BJ (cell line): ENCODE results near the gene ADAMTS7. TPM values are rescaled to one million over a fixed set of nuclear protein-coding genes. Genes with fewer than 3 reads are reported as not detected.
"Not testable (repeated sequence)": the region's sequence is repeated elsewhere in the genome, so short reads cannot be mapped to it uniquely, and the experiment has no call there.

ENCODE experiments used
- CTCF ChIA-PET: fragments of 350-600 bp; formaldehyde crosslinking; extraction: SDS; loops from one replicate; lab custom pipeline; 2021; ENCODE audit warnings: antibody characterized with exemption, inconsistent platforms; lab: Yijun Ruan, JAX
- POLR2A ChIA-PET: fragments of 300-600 bp; sonication (Branson Sonifier 250); formaldehyde crosslinking; extraction: SDS; loops from one replicate; lab custom pipeline; 2021; ENCODE audit warnings: antibody characterized with exemption; lab: Charles Lee
- DNase-seq: peaks from one replicate; pipeline ENCODE4 v3.0.0-alpha.2; 2011; ENCODE audit warnings: low read depth
- H3K27me3 ChIP-seq: 2 replicates; pipeline ENCODE4 v1.6.0; 2011; ENCODE audit warnings: low read length; ENCODE audit not compliant: control insufficient read depth, insufficient read depth
- H3K36me3 ChIP-seq: 2 replicates; pipeline ENCODE4 v1.5.1; 2011; ENCODE audit warnings: low read length; ENCODE audit not compliant: control insufficient read depth, insufficient read depth
- H3K4me3 ChIP-seq: 2 replicates; pipeline ENCODE4 v1.5.1; 2011; ENCODE audit warnings: low read depth, mild to moderate bottlenecking, control low read depth, low read length
- polyA plus RNA-seq: library from polyadenylated mRNA; depleted of rRNA; stranded (reverse); fragments of >200 nt; gene quantifications from 2 replicates; pipeline ENCODE4 v1.2.3, GENCODE V29; 2011
- TF ChIP-seq, protein P1 (sequence below): IDR thresholded peaks from 2 replicates; pipeline ENCODE4 v1.5.1; 2011; ENCODE audit warnings: low read depth, mild to moderate bottlenecking, control low read depth, inconsistent platforms, low read length, moderate library complexity; ENCODE audit not compliant: insufficient read depth

Gene ADAMTS7
- polyA plus RNA-seq, 1 experiment = 9.6 TPM

DNA sequence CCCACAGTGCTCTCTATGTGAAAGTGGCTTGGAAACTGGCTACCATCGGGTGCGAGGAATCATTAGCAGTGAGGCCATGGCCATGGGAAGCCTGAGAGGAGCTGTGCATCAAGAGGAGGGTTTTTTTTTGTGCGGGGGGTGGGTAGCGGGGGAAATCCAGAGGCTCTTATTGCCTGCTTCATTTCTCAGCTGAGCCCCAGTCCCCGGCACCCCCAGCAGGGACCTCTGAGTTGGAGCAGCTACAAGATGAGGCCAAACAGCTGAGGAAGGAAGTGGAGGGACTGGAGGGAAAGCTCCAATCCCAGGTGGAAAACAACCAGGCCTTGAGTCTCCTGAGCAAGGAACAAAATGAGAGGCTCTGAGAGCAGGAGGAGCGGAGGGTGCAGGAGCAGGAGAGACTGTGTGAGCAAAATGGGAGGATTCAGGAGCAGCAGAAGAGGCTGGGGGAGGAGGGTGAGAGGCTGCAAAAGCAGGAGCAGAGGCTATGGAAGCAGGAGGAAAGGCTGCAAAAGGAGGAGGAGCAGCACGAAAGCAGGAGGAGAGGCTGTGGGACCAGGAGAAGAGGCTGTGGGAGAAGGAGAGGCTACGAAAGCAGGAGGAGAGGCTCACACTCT lies 76.7 kb downstream of the ADAMTS7 start:
- peaks cover 5% of the 10 kb centered on the region; the same call in 1 of the 2 replicates for H3K27me3 ChIP-seq
- TF ChIP-seq, protein P1, sequence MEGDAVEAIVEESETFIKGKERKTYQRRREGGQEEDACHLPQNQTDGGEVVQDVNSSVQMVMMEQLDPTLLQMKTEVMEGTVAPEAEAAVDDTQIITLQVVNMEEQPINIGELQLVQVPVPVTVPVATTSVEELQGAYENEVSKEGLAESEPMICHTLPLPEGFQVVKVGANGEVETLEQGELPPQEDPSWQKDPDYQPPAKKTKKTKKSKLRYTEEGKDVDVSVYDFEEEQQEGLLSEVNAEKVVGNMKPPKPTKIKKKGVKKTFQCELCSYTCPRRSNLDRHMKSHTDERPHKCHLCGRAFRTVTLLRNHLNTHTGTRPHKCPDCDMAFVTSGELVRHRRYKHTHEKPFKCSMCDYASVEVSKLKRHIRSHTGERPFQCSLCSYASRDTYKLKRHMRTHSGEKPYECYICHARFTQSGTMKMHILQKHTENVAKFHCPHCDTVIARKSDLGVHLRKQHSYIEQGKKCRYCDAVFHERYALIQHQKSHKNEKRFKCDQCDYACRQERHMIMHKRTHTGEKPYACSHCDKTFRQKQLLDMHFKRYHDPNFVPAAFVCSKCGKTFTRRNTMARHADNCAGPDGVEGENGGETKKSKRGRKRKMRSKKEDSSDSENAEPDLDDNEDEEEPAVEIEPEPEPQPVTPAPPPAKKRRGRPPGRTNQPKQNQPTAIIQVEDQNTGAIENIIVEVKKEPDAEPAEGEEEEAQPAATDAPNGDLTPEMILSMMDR = no peak
- no peaks in the 10 kb centered on the region for H3K36me3 ChIP-seq
- ChIA-PET POLR2A (no interaction called here), CTCF (interaction anchor here (0.6 to 1.2 kb wide), 3 partner anchors 16 to 1126 kb away, joined by 3 to 4 read pairs (median 3); no protein-coding TSS in a partner anchor)
- DNase-seq = no peak
- no peak overlapping the region for H3K4me3 ChIP-seq

DNA sequence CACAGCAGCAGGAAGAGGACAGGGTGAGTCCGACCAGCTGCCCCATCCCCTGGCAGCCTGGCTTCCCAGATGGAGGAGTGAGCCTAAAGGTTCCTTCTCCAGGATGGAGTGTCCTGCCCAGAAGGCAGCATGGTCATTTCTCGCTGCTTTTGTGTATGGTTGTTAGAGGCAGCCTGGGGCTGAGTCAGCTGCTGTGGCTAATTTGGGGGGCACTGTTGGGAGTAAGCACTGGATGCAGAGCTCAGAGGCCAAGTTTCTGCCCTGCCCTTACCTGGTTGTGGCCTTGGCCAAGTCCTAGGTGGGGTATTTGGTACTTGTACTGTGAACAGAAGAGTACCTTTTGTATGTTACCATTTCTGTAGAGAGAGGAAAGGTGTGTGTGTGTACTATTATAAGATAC lies 78.6 kb downstream of the ADAMTS7 start:
- CTCF ChIA-PET = no interaction called here
- TF ChIP-seq, protein P1 = no peak
- no peak overlapping the region for H3K4me3 ChIP-seq
- DNase-seq = no peak
- POLR2A ChIA-PET = no interaction called here
- no peaks in the 10 kb centered on the region for H3K36me3 ChIP-seq
- peaks cover 5% of the 10 kb centered on the region; the same call in 1 of the 2 replicates for H3K27me3 ChIP-seq

DNA sequence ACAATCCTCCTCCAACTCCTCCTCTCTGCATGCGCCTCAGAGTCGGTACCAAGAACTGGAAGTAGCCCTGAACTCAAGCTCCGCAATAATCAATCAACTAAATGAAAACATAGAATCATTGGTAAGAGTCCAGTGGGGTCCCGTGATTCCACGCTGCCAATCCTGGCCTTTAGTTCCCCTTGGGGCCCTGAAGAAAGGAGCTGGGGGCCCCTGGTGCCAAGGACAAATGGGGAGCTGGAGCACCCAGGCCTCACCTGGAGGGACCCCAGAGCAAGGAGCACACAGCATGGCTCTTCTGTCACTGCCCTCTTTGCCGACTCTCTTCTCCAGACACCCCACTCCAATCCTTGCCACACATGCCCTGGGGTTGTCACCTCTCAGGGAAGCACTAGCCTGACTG lies 80.3 kb downstream of the ADAMTS7 start:
- POLR2A ChIA-PET = no interaction called here
- H3K36me3 ChIP-seq = no peaks in the 10 kb centered on the region
- peaks cover 5% of the 10 kb centered on the region; the same call in 1 of the 2 replicates for H3K27me3 ChIP-seq
- H3K4me3 ChIP-seq = no peak overlapping the region
- TF ChIP-seq, protein P1 = no peak
- DNase-seq = no peak
- CTCF ChIA-PET = no interaction called here

DNA sequence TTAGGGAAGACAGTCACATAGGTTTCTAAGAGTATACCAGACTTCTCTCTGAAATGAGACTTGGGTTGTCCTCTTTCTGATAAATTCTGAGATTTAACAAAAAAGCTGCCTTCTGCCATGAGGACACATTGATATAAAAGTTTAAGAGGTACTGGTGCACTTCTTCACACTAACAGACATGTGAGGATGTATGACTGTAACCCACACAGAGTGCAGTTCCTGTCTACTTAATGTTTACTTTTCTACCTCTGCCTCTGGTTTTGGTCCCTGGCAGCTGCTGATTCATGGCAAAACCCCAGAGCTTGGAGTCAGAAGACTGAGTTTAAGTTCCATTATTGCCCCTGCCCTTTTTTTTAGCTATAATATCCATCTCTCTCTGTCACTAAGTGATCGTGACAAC lies 82.8 kb downstream of the ADAMTS7 start:
- H3K4me3 ChIP-seq, DNase-seq, POLR2A ChIA-PET, H3K27me3 ChIP-seq, H3K36me3 ChIP-seq: not testable (repeated sequence)
- CTCF ChIA-PET = interaction anchor here (0.7 kb wide), 1 partner anchor 23 kb away, joined by 3 read pairs; no protein-coding TSS in a partner anchor

DNA sequence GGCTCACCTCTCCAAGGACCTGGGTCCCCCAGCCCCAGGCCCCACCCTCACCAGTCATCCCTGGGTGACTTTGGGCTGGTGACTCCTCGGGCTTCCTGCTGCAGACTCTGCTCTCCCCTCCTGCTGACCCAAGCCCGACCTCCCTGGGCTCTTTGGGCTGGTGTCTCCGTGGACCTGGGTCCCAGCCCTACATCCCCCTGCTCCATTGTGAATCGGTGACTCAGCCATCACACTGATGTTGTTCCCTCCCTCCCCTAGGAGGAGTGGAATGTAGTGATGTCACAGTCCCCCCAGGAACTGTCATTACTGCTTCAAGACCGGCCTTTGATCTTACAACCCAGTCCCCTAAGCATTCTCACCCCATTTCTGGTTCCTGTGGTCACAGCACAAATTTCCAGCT lies 83.7 kb downstream of the ADAMTS7 start:
- POLR2A ChIA-PET = no interaction called here
- CTCF ChIA-PET = no interaction called here
- DNase-seq = no peak
- TF ChIP-seq, protein P1 = no peak
- no peaks in the 10 kb centered on the region for H3K36me3 ChIP-seq
- H3K4me3 ChIP-seq = no peak overlapping the region
- 0 out of 2 replicates have a peak, but pooled peaks cover 4% of the 10 kb centered on the region for H3K27me3 ChIP-seq
